GM18951 (cell line): ENCODE measurements around the gene LPO.

Source experiments
- POLR2A ChIP-seq: IDR thresholded peaks from 4 replicates; pipeline ENCODE4 v1.6.1; 2011; ENCODE audit warnings: mild to moderate bottlenecking; ENCODE audit not compliant: insufficient read length, insufficient read depth; ENCODE audit errors: extremely low read depth
- in situ Hi-C: fragments of 300-500 bp; cut with MboI; formaldehyde crosslinking; loops from one replicate; pipeline ENCODE4 v1.12.0; 2022; ENCODE audit warnings: low sequenced_read_pairs, mixed read lengths, inconsistent platforms; ENCODE audit not compliant: unreplicated experiment

The LPO gene

GRCh38 chr17:58271216-58271931 lies 33.0 kb downstream of the LPO start:
- in situ Hi-C loops: no loop called here
- TF ChIP-seq POLR2A: no peak

- in situ Hi-C loops: no loop called here
Observed at GRCh38 chr17:58272367-58273280, 34.2 kb downstream of the LPO start.

GRCh38 chr17:58273453-58274104 lies 35.2 kb downstream of the LPO start:
- in situ Hi-C loops: no loop called here
- no peak for TF ChIP-seq POLR2A

More at GRCh38 chr17:58272367-58273280, 34.2 kb downstream of the LPO start:
- no peak for TF ChIP-seq POLR2A

GRCh38 chr17:58275417-58275816 lies 37.0 kb downstream of the LPO start:
- TF ChIP-seq POLR2A: no peak
- in situ Hi-C loops: no loop called here

- in situ Hi-C loops: no loop called here
- TF ChIP-seq POLR2A: no peak
Observed at GRCh38 chr17:58276423-58276822, 38.0 kb downstream of the LPO start.

- no peak for TF ChIP-seq POLR2A
- in situ Hi-C loops: no loop called here
Observed at GRCh38 chr17:58277107-58277801, 38.9 kb downstream of the LPO start.

- in situ Hi-C loops: no loop called here
- TF ChIP-seq POLR2A: no peak
Observed at GRCh38 chr17:58277802-58278595, 39.6 kb downstream of the LPO start.

GRCh38 chr17:58278661-58279015 lies 40.3 kb downstream of the LPO start:
- in situ Hi-C loops: no loop called here
- no peak for TF ChIP-seq POLR2A

GRCh38 chr17:58279016-58279711 lies 40.8 kb downstream of the LPO start:
- TF ChIP-seq POLR2A: no peak

GRCh38 chr17:58279736-58280479 lies 41.5 kb downstream of the LPO start:
- TF ChIP-seq POLR2A: no peak
- in situ Hi-C loops: no loop called here

More at GRCh38 chr17:58279016-58279711, 40.8 kb downstream of the LPO start:
- in situ Hi-C loops: no loop called here

- in situ Hi-C loops: no loop called here
- no peak for TF ChIP-seq POLR2A
Observed at GRCh38 chr17:58280480-58281217, 42.3 kb downstream of the LPO start, which contains the start of gene MPO. Gene MPO, minus strand, starts transcription at chr17:58280935. Its CDS starts 177 bp downstream, at chr17:58280758.
